Measurements from ENCODE around the gene FAM241B.

FAM241B gene

DNA sequence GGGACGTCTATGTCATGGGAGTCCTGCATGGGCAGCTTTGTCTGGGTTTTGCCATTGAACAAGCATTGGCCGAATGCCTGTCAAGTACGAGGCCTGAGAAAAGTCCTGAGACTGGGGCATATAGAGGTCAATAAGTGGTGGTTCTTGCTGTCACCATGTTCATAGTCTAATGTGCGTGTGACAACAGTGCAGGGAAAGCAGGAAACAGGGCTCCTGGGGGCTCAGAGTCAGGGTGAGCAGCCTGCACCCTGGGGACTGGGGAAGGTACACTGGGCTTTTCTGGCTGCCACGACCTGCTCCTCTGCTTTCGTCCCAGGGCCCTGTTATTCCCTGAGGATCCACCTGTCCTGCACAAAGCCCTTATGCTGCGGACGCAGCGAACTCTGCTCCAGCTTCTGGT lies 21.3 kb downstream of the FAM241B start:
- no peak for TF ChIP-seq ZFX (IDR thresholded peaks at IDR 0.05)
- TF ChIP-seq, protein P1, sequence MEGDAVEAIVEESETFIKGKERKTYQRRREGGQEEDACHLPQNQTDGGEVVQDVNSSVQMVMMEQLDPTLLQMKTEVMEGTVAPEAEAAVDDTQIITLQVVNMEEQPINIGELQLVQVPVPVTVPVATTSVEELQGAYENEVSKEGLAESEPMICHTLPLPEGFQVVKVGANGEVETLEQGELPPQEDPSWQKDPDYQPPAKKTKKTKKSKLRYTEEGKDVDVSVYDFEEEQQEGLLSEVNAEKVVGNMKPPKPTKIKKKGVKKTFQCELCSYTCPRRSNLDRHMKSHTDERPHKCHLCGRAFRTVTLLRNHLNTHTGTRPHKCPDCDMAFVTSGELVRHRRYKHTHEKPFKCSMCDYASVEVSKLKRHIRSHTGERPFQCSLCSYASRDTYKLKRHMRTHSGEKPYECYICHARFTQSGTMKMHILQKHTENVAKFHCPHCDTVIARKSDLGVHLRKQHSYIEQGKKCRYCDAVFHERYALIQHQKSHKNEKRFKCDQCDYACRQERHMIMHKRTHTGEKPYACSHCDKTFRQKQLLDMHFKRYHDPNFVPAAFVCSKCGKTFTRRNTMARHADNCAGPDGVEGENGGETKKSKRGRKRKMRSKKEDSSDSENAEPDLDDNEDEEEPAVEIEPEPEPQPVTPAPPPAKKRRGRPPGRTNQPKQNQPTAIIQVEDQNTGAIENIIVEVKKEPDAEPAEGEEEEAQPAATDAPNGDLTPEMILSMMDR (conservative IDR thresholded peaks at IDR 0.05), result no peak
- no peak overlapping the region for H3K27ac ChIP-seq

DNA sequence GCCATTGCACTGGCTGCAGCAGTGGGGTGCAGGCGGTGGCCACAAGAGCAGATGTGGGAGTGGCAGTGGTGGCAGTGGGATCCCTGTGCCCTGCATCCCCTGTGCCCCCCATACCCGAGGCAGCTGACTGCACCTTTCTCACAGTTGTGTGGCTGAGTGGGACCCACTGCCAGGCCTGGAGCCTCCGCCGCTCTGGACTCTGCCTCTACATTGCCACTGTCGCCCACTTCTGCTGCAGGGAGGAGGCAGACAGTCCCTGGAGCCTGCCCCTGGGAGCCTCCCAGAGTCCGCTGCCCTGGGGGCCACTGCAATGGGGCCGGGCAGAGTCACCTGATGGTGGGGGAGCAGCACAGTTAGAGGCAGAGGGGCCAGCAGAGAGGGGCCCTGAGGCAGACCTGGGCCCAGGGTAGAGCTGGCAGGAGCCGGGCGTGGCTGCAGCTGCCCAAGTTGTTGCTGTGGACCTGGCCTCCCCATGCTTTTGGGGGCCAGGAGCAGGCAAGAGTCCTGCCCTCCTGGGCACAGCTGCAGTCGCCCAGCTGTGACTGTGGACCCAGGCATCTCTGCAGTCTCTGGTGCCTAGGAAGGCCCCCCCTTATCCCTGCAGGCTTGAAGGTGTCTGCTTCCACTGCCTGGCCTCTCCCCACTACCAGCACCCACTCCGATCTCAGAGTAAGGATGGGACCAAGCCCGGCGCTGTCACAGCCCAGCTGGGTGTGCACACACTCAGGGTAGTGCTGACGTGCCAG lies 22.2 kb downstream of the FAM241B start:
- no peak for TF ChIP-seq ZFX (IDR thresholded peaks at IDR 0.05)
- TF ChIP-seq, protein P1 (conservative IDR thresholded peaks at IDR 0.05), result no peak
- H3K27ac ChIP-seq, result no peak overlapping the region

DNA sequence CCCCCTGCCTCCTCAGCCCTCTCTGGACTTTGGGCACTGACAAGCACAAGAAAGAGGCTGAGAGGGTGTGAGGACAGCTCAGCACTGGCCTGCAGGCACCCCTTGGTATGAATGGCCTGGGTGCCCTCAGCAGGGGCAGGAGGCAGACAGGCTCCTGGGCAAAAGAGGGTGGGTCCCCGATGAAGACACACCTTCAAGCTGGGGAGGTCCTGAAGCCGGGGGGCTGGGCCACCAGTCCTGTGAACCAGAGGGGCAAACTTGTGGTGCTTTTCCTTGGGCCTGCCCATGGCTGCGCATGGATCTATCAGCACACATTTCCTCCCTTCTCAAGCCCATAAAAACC lies 22.8 kb downstream of the FAM241B start:
- no peak for TF ChIP-seq ZFX (IDR thresholded peaks at IDR 0.05)
- TF ChIP-seq, protein P1 (conservative IDR thresholded peaks at IDR 0.05), result no peak
- no peak overlapping the region for H3K27ac ChIP-seq

DNA sequence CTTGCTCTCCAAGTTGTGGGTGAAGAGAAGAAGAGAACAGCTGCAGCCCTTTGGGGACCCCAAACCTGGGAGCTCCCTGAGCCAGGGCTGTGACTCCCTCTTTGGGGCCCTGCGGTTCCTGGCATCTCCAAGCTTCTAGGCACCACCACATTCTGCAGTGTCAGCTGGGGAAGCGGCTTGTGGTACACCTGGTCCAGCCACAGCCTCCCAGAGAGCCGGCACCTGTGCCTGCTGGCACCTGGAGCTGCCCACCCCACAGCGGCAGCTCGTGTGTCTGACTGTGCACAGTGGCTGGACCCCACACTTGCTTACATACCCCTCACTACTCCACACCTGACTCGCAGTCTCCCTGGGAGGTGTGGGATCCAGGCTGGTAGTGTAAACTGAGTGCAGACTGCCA lies 23.5 kb downstream of the FAM241B start:
- H3K27ac ChIP-seq, result no peak overlapping the region
- TF ChIP-seq, protein P1 (conservative IDR thresholded peaks at IDR 0.05), result no peak
- no peak for TF ChIP-seq ZFX (IDR thresholded peaks at IDR 0.05)

DNA sequence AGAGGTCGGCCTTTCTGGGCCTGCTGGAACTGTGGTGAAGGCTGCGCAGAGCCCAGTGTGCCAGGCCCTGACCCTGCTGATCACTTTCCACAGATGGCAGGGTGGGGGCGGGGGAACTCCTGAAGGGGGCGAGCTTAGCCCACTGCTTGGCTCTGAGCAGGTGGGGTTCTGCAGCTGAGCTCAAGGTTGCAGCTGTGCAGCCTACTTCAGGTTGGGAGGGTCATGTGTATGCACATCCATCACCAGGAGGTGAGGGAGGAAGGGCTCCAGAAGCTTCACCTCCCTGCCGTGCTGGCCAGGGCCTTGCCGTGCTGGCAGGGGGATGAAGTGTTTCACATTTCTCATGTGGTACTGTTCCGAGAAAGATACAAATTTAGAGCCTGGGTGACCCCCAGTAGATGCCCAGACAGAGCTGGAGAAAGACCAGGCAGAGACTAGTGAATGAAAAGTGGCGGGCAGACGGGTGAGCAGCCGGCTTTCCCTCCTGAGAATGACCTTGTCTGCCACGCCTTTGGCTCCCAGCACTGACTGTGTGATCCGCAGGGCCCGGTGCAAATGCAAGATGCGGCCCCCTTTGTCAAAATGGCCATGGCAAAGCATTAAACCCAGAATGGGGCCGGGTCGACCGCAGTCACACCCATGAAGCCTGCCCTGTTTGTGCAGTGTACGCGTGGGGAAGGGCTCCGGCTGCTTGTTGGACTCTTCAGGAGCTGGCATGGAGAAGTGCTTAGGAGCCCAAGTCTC lies 25.2 kb downstream of the FAM241B start:
- no peak overlapping the region for H3K27ac ChIP-seq
- TF ChIP-seq, protein P1 (conservative IDR thresholded peaks at IDR 0.05), result no peak
- no peak for TF ChIP-seq ZFX (IDR thresholded peaks at IDR 0.05)

DNA sequence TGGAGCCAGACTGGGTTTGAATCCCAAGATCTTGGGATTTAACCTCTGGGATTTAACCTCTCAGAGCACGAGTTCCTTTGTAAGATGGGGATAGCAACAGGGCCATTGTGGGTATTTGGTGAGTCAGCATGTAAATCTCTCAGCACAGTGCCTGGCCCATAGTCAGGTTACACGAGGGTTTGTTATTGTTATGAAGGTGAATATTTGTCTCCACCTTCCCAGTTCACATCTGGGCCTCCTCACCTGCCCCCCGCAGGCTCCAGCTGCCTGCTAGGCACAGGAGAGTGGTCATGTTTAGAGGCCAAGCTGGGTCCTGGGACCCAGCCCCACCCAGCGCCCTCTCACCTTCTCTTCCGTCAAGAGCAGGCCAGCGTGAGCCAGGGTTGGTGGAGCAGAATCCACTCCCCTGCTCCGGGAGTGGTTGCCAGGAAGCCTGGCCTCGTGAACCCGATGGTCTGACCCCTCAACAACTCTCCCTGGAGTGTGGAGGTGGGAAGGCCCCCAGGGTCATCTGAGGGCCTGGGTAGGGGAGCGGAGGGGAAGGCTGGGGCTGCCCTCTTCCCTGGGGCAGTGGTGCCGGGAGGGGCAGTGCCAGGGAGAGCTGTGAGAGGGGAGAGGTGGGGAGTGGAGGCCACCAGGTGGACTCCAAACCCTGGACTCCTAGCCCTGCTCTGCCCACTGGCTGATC lies 26.0 kb downstream of the FAM241B start:
- TF ChIP-seq, protein P1 (conservative IDR thresholded peaks at IDR 0.05), result no peak
- no peak for TF ChIP-seq ZFX (IDR thresholded peaks at IDR 0.05)
- no peak overlapping the region for H3K27ac ChIP-seq

DNA sequence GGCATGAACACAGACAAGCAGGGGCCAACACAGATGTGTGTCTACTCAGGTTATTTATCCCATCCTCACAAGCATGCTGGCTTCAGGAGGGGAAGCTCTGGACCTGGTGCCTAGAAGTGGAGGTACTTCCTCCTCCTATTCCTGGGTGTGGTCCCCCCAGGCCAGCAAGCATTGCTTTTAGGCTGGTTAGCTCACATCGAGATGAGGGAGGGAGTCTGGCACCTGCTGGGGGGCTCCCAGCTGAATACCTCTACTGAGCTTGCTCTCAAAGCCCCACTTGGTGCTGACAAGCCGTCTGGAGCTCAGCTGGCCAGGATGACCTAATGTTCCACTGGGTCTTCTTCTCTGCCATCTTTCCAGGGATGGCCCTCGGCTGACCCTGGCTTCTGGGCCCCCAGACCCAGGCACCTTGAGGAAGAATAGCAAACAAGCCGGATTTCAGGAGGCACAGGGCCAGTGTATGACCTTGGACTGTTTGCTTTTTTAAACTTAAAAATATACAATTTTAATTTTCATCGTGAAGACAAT lies 26.8 kb downstream of the FAM241B start:
- TF ChIP-seq, protein P1 (conservative IDR thresholded peaks at IDR 0.05), result no peak
- TF ChIP-seq ZFX (IDR thresholded peaks at IDR 0.05), result no peak
- H3K27ac ChIP-seq, result no peak overlapping the region
